HG02610 (cell line): ENCODE results near the gene ARSG.
"Not testable (repeated sequence)": the region's sequence is repeated elsewhere in the genome, so short reads cannot be mapped to it uniquely, and the experiment has no call there.

Experiments
- ATAC-seq: cut with Tn5 transposase; IDR thresholded peaks from one replicate; pipeline ENCODE4 v1.9.1; 2021; ENCODE audit warnings: mild to moderate bottlenecking, moderate library complexity; ENCODE audit not compliant: unreplicated experiment

Gene ARSG

DNA sequence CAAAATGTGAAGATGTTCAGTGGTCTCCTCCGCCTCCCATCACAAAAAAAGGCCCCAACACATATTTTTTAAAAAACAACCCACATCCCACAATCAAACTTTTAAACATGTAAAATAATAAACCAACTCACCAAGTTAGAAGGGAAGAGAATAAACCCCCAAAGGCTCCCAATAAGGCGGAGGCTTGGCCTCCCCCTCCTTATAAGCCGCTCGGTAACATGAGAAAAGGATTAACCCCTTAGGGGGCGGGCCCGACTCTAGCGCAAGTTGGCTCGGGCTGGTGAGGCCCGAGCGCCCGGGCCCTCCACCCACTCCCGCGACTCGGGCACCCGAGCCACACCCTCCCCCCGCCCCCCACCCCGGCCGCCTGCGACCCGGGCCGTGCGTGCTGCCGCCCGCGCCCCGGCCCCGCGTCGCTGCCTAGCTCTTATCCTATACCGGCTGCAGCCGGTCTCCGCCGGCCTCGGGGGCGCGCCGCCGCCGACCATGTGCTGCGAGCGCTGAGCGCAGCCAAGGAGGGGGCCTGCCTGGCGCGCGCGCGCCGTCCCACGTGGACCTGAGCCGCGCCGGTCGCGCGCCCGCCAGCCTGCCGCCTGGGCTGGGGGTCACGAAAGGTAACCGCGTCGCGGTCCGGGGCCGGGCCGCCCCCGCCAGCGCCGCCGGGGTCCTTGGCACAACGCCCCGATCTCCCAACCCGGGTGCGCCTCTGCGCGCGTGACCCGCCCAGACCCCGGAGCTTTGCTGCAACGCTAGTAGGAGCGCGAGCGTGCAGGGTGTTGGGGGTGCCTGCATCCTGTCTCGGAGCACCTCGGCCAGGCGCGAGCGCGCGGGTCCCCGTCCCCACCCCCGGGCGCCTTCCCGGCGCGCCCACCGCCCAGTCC is at the start of gene ARSG, which contains the start of gene SLC16A6:
Gene ARSG (plus strand): TSS at position 541 of the 881 bp plus-strand sequence. CDS start 15,999 bp downstream, outside the sequence.
Gene SLC16A6 (minus strand): TSS at position 173 of the 881 bp plus-strand sequence. CDS start 12,807 bp downstream, outside the sequence.
- ATAC-seq = peak; percentile 44

DNA sequence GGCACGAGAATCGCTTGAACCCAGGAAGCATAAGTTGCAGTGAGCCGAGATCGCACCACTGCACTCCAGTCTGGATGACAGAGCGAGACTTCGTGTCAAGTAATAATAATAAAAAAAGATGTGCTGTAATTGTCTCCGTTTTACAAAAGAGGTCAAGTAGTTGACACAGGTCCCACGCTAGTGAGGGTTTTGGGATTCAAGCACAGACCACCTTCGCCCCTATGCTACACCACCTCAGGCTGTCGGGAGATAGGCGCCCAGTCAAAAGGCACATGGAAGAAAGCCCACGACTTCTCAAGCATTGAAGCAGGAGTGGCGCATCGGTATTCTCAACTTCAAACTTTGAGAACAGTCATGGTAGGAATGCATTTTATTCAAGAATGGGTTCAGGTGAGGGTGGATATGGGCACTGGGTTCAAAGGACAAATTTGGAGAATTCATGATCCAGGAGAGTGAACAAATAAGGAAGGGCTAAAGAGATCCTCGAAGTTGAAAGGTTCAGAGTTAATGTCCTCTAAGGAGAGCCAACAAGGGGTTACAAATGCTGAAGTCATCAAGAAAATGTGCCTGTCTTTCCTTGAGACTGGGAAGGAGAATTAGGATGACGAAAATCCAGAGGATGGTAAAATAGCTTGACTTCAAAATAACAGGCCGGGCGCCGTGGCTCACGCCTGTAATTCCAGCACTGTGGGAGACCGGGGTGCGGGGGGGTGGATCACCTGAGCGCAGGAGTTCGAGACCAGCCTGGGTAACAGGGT is 44.8 kb upstream of the ARSG start:
- ATAC-seq = no peak

DNA sequence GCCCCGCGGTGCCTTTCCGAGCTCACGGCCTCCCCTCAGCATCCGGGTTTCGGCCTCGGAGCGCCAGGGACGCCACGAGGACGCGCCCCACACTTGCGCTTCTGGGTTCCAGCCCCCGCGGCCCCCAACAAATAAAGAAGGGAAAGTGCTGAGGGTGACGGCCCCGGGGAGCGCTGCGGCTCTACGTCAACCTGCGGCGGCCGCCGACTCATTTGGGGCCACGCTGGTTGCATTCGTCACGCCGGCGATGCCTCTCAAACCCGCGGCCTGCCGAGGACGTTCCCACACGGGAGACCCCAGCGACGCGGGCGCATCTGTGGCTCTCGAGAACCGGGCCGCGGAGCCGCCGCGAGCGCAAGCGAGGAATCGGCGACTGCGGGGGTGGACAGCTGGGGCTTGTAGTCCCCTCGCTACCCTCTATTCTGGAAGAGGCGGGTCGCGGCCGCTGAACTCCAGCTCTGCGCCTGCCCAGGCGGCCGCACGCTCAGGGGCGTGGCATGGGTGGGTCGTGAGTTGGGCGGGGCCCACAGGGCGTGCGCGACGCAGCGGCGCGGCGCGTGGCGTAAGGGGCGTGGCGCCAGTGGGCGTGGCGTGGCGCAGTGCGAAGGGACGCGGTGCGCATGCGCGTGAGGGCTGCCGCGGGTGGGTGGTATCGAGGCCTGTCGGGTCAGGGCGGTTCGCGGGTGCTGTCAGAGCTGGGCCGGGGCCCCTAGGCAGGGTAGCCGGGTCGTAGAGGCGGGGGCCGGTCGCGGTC is 43.7 kb upstream of the ARSG start, which contains the start of gene AMZ2:
Gene AMZ2 (plus strand): TSS at position 599 of the 754 bp plus-strand sequence. CDS start 2,145 bp downstream, outside the sequence.
- peak; percentile 85 for ATAC-seq

DNA sequence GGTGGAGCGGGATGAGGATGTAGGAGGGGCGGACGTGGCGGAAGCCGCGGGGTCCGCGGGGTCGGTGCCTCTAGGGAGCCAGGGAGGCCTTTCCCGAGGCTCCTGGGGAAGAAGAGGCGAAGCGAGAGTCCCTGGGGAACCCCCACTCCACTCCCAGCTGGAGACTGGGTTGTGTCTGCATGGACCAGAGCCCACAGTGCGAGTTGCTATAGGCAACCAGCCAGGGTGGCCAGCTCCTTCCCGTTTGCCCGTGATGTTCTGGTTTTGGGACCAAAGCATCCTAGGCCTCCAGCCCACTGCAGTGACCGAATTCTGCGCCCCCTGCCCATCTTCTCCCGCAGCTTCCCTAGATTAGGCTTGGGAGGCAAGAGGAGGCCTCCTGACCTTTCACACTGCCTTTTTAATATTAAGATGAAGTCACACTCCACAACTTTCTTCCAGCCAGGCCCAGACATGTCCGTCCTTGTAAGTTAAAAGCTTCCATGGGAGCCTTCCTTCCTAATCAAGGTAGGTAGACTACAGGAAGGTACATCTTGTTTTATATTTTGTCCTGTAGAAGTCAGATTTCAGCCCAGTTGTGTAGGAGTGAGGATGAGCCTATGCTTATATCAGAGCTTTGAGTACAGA is 43.0 kb upstream of the ARSG start:
- peak; percentile 28 for ATAC-seq

DNA sequence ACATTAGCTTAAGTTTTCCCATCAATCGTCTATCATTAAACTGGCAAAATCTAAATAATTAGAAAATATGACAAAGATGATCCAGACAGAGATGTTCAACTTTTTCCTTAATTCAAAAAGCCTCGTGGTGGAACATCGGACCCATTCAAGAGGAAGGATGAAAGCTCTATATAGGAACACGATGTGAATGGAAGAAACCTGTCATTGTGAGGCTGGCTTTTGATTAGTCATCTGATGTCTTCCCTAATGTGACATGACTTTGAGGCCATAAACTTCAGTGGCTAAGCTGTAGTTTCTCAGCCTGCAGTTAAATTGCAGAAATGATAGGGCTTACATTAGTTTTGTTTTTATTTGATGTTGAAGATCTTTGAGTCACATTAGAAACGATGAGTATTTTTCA is 42.4 kb upstream of the ARSG start:
- no peak for ATAC-seq

DNA sequence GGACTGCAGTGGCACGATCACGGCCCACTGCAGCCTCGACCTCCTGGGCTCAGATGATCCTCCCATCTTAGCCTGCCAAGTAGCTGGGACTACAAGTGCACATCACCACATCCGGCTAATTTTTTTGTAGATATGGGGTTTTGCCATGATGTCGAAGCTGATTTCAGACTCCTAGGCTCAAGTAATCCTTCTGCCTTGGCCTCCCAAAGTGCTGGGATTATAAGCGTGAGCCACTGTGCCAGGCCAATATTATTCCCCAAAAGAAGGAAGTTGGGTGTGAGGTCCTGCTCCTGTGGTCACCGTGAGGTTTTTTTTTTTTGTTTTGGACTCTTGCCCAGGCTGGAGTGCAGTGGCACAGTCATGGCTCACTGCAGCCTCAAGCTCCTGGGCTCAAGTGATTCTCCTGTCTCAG is 41.9 kb upstream of the ARSG start:
- ATAC-seq = no peak

DNA sequence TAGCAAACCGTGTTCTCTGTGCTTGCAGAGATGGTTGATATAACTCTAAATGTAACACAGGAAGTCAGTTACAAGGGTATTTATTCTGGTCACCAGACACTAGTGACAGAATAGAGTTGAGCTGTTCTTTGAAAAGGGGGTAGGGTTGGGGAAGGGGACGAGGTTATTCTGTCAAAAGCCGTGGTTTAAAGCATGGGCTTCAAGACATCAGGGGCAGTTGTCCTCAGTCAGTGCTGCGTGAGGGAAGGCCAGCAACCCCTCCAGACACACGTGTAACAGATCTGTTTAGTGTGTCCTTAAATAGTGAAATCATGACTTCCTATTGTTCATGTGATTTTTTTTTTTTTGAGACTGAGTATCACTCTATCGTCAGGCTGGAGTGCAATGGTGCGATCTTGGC is 37.9 kb upstream of the ARSG start:
- ATAC-seq = not testable (repeated sequence)

DNA sequence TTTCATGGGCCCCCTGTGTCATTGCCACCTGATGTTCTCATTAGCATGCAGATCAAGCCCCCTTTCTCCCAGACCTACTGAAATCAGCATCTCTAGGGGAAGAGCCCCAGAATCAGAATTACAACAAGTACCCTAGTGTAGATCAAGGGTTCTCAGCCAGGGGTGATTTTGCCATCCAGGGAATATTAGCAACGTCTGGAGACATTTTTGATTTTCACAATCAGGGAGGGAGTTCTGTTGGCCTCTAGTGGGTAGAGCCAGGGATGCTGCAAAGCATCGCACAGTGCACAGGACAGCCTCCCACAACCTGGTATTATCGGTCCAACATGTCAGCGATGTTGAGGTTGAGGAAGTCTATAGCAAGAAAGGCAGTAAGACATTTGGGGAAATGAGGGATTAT is 36.1 kb upstream of the ARSG start:
- no peak for ATAC-seq

DNA sequence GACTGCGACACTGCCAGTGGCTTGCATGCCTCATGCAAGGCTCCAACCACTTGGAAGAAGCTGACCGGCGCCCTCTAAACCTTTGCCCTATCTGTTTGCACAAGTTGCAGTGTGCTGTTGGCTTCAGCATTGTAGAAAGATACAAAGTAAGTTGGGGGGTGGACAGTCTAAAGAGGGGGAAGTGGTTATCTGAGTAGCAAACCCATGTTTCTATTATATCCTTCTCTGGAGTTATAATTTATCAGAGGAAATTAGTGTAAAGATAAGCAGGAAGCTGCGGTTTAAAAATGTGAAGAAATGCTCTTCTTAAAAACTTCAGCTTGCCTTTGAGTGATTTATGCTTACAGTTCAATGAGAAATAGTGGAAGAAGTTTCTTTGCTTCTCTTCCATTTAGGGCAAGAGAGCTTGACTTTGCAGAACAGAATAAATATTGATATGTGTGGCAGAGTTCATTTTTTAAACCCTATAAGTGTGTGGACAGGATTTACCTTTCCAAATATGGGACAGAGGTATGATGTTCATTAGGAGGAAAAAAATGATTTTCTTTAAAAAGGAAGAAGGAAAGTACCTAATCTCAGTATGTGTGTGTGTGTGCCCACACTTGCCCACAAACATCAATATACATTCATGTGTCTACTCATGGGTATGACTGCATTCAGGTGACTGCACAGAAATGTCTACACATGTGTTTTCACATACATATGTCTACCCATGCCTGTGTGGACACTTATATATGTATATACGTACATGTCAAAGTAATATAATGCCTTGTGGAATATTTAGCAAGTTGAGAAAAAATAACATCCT is 35.4 kb upstream of the ARSG start:
- ATAC-seq = peak; percentile 29

DNA sequence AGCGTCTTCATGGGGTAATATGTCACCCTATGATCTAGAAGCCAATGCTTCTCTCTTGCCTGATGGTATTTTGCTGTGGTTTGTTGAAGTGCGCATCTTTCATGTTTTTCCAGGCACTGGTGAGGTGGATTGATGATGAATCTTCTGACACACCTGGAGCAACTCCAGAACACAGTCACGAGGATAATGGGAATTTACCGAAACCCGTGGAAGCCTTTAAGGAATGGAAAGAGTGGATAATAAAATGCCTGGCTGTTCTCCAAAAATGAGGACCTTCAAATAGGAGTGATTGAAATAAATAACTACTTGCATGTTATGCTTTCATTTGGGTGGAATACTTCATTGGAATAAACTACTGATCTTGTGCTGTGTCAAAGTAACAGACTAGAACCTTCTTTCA is 34.6 kb upstream of the ARSG start:
- not testable (repeated sequence) for ATAC-seq

DNA sequence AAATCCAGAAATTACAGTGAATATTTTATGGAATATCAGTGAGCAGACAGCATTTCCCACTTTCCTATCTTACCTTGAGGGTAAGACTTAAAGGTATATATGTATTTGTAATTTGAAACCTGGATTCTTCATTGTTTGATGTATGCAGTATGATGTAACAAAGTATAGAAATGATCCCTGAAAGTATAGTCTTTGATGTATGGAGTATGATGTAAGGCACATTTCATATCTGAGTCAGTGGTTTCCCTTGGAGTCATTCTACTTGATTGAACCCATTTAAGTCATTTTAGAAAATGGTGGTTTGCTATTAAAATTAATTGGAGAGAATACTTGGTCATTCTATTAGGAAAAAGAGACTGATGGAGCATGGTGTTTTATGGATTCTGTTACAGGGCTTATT is 33.4 kb upstream of the ARSG start:
- no peak for ATAC-seq

DNA sequence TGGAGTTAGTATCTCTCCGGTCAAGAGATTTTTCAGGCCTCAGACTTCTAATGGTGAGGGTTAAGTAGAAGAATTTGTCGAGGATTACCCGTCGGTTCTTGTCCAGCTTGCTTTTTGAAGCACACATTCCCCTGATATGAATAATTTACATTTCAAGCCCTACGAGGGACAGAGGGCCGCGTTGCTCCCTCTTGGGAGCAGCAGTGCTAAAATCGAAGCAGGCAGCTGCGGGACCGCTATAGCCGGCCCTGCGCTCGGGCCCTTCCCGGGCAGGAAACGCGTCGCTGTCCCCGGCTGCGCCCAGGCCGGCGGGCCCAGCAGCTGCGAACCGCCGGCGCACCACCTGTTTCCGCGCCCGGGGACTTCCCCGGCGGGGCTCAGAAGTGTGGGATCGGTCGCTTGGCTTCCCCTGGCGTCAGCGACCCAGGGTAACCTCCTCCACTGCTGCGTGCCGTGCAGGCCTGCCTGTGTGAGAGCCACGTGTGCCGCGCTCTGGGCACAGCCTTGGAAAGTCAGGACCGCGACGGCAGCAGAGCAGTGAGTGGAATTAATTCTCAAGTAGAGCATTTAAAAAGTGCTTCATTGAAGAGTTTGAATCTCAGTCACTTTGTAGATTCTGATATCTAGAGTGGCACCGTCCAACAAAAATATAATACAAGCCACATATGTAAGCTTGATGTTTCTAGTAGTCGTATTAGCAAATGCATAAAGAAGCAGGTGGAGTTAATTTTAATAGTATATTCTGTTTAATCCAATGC is 32.2 kb upstream of the ARSG start:
- peak; percentile 88 for ATAC-seq

DNA sequence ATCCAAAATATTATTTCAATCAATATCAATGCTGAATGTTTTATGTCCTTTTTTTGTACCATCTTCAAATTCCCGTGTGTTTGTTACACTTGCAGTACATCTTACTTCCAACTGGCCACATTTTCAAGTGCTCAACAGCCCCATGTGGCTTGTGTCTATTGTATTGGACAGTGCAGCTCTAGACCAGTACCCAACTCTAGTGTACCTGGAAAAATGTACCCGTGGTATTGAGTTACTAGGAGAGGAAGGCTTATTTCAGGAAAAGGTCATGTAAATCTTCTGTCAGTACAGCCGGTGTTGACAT is 31.7 kb upstream of the ARSG start:
- not testable (repeated sequence) for ATAC-seq

DNA sequence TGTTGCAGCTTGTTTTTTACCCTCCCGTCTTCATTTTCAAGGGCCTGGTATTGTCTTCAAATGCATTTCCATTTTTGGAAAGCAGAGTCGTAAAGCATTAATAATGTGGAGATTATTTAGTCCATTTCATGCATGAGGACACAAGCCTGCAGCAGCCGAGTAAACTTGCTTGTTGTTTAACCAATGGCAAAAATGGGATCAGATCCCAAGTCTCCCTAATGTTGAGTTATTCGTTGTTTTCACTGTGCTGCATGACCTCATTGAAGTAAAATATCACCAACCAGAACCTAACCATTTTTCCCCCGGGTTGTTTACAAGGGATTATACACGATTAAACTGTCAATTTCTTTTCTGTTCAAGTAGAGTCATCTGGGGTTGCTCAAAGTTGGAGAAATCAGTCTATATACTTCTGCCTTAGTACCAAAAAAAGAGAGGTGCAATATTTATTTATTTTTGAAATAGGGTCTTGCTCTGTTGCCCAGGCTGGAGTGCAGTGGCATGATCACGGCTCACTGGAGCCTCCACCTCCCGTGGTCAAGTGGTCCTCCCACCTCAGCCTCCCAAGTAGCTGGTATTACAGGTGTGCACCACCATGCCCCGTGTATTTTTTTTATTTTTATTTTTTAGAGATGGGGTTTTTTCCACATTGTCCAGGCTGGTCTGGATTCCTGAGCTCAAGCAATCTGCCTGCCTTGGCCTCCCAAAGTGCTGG is 31.1 kb upstream of the ARSG start:
- no peak for ATAC-seq

DNA sequence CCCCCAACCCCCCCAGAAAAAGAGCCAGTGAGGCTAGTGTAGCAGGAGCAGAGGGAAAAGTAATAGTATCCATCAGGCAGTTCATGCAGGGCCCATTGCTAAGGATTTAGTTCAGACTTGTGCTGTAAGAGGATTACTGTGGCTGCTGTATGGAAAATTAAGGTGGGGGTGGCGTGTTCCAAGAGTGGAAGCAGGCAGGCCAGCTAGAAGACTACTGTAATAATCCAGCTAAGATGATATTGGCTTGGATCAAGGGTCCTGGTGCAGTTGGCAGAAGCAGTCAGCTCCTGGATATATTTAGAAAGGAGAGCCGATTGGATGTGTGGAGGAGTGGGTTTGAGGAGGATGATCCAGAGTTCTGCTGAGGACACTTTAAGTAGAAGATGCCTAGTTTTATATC is 28.8 kb upstream of the ARSG start:
- ATAC-seq = not testable (repeated sequence)

DNA sequence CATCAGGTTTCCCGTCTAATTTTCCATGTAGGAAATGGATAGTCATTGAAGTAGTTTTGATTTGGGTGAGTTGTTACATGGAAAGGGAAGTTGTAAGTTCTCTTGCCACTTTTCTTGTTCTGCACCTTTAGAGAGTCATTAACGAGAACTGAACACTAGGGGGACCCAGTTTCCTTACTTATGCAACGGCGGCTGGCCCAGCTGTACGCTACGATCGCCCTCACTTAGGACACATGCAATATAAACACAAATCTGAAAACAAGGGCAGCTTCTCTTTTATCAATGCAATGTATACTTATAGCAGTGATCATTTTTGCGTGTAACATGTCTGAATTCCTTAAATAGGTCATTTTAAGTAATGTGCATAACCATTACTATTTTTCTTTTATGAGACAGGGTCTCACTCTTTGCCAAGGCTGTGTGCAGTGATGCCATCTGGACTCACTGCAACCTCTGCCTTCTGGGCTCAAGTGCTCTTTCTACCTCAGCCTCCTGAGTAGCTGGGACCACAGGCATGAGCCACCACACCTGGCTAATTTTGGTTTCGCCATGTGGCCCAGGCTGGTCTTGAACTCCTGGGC is 28.1 kb upstream of the ARSG start:
- ATAC-seq = peak; percentile 29

DNA sequence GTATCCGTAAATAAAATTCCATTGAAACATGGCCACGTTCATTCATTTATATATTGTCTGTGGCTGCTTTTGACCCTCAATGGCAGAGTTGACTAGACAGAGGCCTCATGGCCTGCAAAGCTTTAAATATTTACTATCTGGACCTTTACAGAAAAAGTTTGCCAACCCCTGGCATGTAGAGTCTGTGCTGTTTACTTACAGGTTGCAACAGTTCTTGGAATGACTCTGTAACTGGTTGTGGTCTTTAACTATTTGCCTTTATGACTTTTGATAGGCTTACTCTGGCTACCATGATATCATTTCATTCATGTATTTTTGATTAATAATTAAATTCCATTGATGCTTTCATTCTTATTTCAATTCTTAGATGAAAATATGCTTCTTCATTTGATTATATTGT is 25.5 kb upstream of the ARSG start:
- not testable (repeated sequence) for ATAC-seq

DNA sequence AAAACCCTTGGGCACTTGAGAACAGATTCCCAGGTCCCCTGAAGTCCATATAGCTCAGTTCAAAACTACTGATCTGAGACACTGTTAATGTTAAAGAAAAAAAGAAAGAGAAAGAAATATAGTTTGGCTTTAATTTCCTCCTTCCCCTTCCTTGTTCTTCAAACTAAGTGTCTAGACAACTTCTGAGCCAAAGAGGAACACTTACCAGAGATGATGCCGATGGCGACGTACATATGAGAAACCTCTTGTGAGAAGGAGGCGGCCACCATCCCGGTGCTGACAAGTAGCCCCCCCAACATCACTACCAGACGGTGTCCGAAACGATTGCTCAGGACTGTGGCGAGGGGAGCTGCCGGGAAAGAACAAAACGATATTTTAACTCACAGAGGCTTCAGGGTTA is 17.6 kb upstream of the ARSG start:
- ATAC-seq = no peak
